ENCODE results near the gene MCL1. TPM values are rescaled to one million over a fixed set of nuclear protein-coding genes. Genes with fewer than 3 reads are reported as not detected.

Gene MCL1
- polyA plus RNA-seq, 1 of the 3 experiments (the other 2 are of a cell fraction): 110 TPM

- H3K9me2 ChIP-seq: no peaks in the 10 kb centered on the region
- ChIA-PET CTCF (interaction anchor here (1.1 to 5.2 kb wide), 6 partner anchors 9 to 255 kb away, joined by 3 to 88 read pairs (median 12); partner anchors contain the start of genes ADAMTSL4 and FALEC), POLR2A (no interaction called here)
- H3K4me3 ChIP-seq (ENCODE audit: low read depth in 2 of 2, low read length in 1 of 2): no peak overlapping the region
- H3K4me1 ChIP-seq (ENCODE audit: control insufficient read depth in 1 of 2, insufficient read depth in 2 of 2, low read depth in 1 of 2, low read length in 1 of 2): peaks cover 20 to 29% of the 10 kb centered on the region in 2 experiments
- H3K9me3 ChIP-seq: no peaks in the 10 kb centered on the region
- no peak overlapping the region for H2AFZ ChIP-seq (ENCODE audit: low read depth)
- H4K20me1 ChIP-seq (ENCODE audit: insufficient read depth): peaks cover 6% of the 10 kb centered on the region; the same call in 1 of the 2 replicates
- DNase-seq: no peak
- no peak overlapping the region for H3K27ac ChIP-seq (ENCODE audit: low read depth in 2 of 2, low read length in 1 of 2)
- H3K27me3 ChIP-seq (ENCODE audit: insufficient read depth): no peaks in the 10 kb centered on the region
- no peaks in the 10 kb centered on the region for H3K36me3 ChIP-seq (replicated peaks in 1 of 2; ENCODE audit: control insufficient read depth in 1 of 2, insufficient read depth in 2 of 2, low read length in 1 of 2)
- WGBS (ENCODE audit: low lambda C conversion rate): 79% methylated on average over 12 of the region's 15 CpGs
- peaks cover 42% of the 10 kb centered on the region for H3K79me2 ChIP-seq (ENCODE audit: insufficient read depth)
- no peak overlapping the region for H3K9ac ChIP-seq
- no peak overlapping the region for H3K4me2 ChIP-seq
- H3F3A ChIP-seq (replicated peaks; ENCODE audit: insufficient read depth): peaks cover 18% of the 10 kb centered on the region
- TF ChIP-seq RXRA (IDR thresholded peaks at IDR 0.05; ENCODE audit: borderline replicate concordance, low read depth): no peak
- no peak for TF ChIP-seq YY1 (IDR thresholded peaks at IDR 0.05; ENCODE audit: low read depth)
- no peak for TF ChIP-seq TAF1 (IDR thresholded peaks at IDR 0.05; ENCODE audit: borderline replicate concordance, low read depth, low read length)
- no peak for TF ChIP-seq RAD21 (IDR thresholded peaks at IDR 0.05; ENCODE audit: low read length)
- TF ChIP-seq GABPA (IDR thresholded peaks at IDR 0.05; ENCODE audit: low read depth): no peak
- TF ChIP-seq SMC3 (IDR thresholded peaks at IDR 0.05; ENCODE audit: low read depth, low read length): no peak
Measured at GRCh38 chr1:150558303-150558704, 21.1 kb downstream of the MCL1 start.

- ChIA-PET POLR2A (no interaction called here), CTCF (interaction anchor here (1.1 to 5.2 kb wide), 4 partner anchors 10 to 255 kb away, joined by 3 to 58 read pairs (median 12); partner anchors contain the start of gene FALEC)
- Histone ChIP-seq H3K4me1 (ENCODE audit: control insufficient read depth in 1 of 2, insufficient read depth in 2 of 2, low read depth in 1 of 2, low read length in 1 of 2) (peaks cover 18 to 24% of the 10 kb centered on the region in 2 experiments), H2AFZ (ENCODE audit: low read depth) (no peak overlapping the region), H3F3A (replicated peaks; ENCODE audit: insufficient read depth) (peaks cover 15% of the 10 kb centered on the region), H3K36me3 (replicated peaks in 1 of 2; ENCODE audit: control insufficient read depth in 1 of 2, insufficient read depth in 2 of 2, low read length in 1 of 2) (no peaks in the 10 kb centered on the region), H3K9me3 (no peaks in the 10 kb centered on the region), H3K4me3 (ENCODE audit: low read depth in 2 of 2, low read length in 1 of 2) (no peak overlapping the region), H3K79me2 (ENCODE audit: insufficient read depth) (peaks cover 37% of the 10 kb centered on the region), H3K9me2 (no peaks in the 10 kb centered on the region), H4K20me1 (ENCODE audit: insufficient read depth) (peaks cover 6% of the 10 kb centered on the region; the same call in 1 of the 2 replicates), H3K27ac (ENCODE audit: low read depth in 2 of 2, low read length in 1 of 2) (no peak overlapping the region), H3K9ac (no peak overlapping the region), H3K27me3 (ENCODE audit: insufficient read depth) (no peaks in the 10 kb centered on the region), H3K4me2 (no peak overlapping the region)
- DNase-seq: no peak
- TF ChIP-seq EP300 (IDR thresholded peaks at IDR 0.05; ENCODE audit: borderline replicate concordance in 1 of 2, low read depth in 1 of 2, low read length in 1 of 2) (no peak), IRF3 (IDR thresholded peaks at IDR 0.05; ENCODE audit: low read depth, low read length) (no peak), MEF2A (IDR thresholded peaks at IDR 0.05; ENCODE audit: borderline replicate concordance, low read depth) (no peak), TEAD4 (IDR thresholded peaks at IDR 0.05; ENCODE audit: borderline replicate concordance, insufficient read depth) (no peak), NRF1 (IDR thresholded peaks at IDR 0.05; ENCODE audit: low read depth, low read length) (no peak), SIN3A (IDR thresholded peaks at IDR 0.05; ENCODE audit: borderline replicate concordance, low read depth, low read length) (no peak), REST (IDR thresholded peaks at IDR 0.05; ENCODE audit: low read depth, low read length) (no peak), TCF12 (IDR thresholded peaks at IDR 0.05) (no peak), FOXM1 (IDR thresholded peaks at IDR 0.05; ENCODE audit: low read depth) (no peak), ZBTB33 (IDR thresholded peaks at IDR 0.05; ENCODE audit: borderline replicate concordance, low read depth) (no peak), USF1 (IDR thresholded peaks at IDR 0.05; ENCODE audit: borderline replicate concordance, low read depth) (no peak), SMC3 (IDR thresholded peaks at IDR 0.05; ENCODE audit: low read depth, low read length) (no peak)
- 91% methylated on average over 13 of the region's 15 CpGs for WGBS (ENCODE audit: low lambda C conversion rate)
Measured at GRCh38 chr1:150557813-150558212, 21.6 kb downstream of the MCL1 start.
